Testis (tissue), 2 donors: ENCODE results near the gene ZFP57.

ENCODE experiments used
- POLR2A ChIP-seq: fragments of 450-650 bp; IDR thresholded peaks from one replicate; pipeline ENCODE4 v1.6.1; 2017; ENCODE audit warnings: antibody characterized with exemption, mild to moderate bottlenecking, moderate library complexity
- TF ChIP-seq, protein P1 (sequence below), 3 experiments: fragments of 450-650 bp in 2 of 3; fragments of 200-600 bp in 1 of 3; sonication (generic) in 1 of 3; IDR thresholded peaks; one replicate each; pipeline ENCODE4 v1.5.1; 2016 to 2019; ENCODE audit warnings: antibody characterized with exemption in 3 of 3, mild to moderate bottlenecking in 2 of 3, moderate library complexity in 1 of 3

DNA sequence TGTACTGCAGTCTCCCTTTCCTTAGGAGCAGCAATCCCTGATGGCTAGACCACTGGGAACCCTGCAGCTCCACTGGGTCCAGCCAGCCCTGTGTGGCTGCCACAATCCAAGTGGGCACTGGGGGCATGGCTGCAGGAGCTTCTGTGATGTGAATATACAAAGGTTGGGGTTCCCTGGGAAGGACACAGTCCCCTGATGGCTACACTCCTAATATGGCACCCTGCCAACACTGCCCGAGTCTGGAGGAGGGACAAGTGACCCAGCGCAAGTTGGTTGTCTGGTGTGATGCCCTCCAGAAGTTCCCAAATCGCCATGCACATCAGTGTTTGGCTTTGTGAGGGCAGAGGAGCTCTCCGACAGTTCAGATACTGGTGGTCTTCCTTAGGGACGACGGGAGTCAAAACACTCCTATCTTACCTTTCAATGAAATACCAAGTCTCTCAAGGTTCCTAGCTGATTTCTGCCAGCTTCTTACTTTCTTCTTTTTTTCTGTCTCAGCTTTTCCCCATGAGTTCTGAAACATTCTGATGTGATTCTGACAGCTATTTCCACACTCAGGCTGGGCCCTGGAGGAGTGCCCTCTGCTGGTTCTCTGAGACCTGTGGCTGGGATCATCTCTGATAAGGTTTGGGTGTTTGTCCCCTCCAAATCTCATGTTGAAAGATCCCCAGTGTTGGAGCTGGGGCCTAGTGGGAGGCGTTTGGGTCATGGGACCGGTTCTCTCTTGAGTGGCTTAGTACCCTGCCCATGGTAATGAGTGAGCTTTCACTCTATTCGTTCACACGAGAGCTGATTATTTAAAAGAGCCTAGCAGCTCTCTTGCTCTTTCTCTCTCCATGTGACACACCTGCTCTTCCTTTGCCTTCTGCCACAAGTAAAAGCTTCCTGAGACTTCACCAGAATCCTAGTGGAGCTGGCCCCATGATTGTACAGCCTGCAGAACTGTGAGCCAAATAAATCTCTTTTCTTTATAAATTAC, 15.5 kb upstream of the ZFP57 start:
- TF ChIP-seq, protein P1, sequence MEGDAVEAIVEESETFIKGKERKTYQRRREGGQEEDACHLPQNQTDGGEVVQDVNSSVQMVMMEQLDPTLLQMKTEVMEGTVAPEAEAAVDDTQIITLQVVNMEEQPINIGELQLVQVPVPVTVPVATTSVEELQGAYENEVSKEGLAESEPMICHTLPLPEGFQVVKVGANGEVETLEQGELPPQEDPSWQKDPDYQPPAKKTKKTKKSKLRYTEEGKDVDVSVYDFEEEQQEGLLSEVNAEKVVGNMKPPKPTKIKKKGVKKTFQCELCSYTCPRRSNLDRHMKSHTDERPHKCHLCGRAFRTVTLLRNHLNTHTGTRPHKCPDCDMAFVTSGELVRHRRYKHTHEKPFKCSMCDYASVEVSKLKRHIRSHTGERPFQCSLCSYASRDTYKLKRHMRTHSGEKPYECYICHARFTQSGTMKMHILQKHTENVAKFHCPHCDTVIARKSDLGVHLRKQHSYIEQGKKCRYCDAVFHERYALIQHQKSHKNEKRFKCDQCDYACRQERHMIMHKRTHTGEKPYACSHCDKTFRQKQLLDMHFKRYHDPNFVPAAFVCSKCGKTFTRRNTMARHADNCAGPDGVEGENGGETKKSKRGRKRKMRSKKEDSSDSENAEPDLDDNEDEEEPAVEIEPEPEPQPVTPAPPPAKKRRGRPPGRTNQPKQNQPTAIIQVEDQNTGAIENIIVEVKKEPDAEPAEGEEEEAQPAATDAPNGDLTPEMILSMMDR (IDR thresholded peaks at IDR 0.05), result no peak
- no peak for TF ChIP-seq POLR2A
